Left renal pelvis (tissue), 4 donors: ENCODE results near the gene ANAPC2. TPM values are rescaled to one million over a fixed set of nuclear protein-coding genes. Genes with fewer than 3 reads are reported as not detected.
A peak's percentile ranks its signal among the peaks of the same experiment; 100 is the strongest.

Experiments used
- DNase-seq, 4 donors: peaks; one replicate each; pipeline ENCODE4 v3.0.0-alpha.2; 2013; ENCODE audit warnings: low read depth in 4 of 4, low spot score in 3 of 4
- polyA plus RNA-seq, 4 donors: library from polyadenylated mRNA; unstranded; fragments of 120-200 nt; gene quantifications; one replicate each; pipeline ENCODE4 v1.2.1, GENCODE V29; 2013; ENCODE audit not compliant: insufficient read length in 4 of 4

The ANAPC2 gene
- polyA plus RNA-seq, 4 donors, result 32.7 to 54.9 (median 41.4) TPM

DNA sequence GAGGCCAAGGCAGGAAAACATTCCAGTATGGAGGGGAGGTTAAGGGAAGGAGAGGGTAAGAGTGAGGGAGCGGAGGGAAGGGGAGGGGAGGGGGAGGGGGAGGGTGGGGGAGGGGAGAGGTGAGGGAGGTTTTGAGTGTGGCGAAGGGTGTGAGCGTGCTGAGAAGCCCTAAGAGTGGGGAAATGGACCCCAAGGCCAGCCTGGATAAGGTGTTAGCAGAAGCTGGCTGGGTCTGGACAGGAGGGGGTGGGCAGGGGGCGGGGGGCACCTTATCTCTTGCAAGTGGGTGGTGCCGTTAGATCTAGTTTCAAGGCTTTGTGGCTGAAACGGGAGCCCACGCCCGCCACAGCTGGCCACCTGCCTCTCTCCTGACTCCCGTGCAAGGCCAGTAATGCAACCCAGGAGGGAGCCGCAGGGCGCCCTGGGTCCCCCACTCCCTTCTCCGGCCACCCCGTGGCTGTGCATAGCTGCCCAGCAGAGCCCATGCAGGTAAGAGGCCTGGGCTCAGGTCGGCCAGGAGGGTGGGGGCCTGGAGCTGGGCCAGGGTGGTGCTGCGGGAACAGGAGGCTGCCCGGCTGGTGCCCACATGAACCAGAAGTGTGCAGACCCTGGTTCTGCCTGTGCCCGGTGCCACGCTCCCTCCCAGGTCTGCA lies 39.6 kb upstream of the ANAPC2 start:
- no peak for DNase-seq

- DNase-seq, result peak in 1 of 4 donors; percentile 60
These were observed 38.9 kb upstream of the ANAPC2 start, which contains the start of gene RNF224 for GRCh38 chr9:137227054-137227852. Gene RNF224, plus strand, starts transcription at chr9:137227502. Its CDS starts 834 bp downstream, at chr9:137228336.

DNA sequence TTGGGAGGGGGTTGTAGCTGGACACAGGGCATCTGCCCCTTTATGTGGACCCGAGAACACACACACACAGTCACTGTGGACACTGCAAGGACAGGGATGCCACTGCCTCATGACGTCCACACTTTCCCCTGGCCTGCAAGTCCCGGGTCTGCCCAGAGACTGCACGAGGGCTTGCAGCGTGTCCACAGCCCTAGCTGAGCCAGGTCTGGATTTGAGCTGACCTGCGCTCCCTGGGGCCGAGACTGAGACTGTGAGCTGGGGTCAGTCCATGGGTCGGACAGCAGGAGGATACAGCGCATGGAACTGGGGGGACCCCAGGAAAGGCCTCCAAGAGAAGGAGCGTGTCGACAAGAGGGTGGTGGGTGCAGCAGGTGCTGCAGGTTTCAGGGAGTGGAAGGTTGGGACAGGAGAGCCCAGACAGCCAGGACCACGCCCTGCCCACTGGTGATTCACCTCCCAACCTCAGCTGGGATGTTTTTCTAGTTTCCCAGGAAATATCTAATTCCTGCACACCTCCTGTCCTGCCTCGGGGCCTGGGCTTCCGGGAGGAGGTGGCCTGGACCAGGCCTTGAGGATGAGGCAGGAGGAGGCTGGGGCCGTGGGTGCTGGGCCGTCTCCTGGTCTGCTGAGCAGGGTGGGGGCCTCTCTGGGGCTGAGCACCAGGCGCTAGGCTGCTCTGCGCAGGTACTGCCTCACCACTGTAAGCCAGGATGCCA lies 38.1 kb upstream of the ANAPC2 start:
- DNase-seq, result no peak

DNA sequence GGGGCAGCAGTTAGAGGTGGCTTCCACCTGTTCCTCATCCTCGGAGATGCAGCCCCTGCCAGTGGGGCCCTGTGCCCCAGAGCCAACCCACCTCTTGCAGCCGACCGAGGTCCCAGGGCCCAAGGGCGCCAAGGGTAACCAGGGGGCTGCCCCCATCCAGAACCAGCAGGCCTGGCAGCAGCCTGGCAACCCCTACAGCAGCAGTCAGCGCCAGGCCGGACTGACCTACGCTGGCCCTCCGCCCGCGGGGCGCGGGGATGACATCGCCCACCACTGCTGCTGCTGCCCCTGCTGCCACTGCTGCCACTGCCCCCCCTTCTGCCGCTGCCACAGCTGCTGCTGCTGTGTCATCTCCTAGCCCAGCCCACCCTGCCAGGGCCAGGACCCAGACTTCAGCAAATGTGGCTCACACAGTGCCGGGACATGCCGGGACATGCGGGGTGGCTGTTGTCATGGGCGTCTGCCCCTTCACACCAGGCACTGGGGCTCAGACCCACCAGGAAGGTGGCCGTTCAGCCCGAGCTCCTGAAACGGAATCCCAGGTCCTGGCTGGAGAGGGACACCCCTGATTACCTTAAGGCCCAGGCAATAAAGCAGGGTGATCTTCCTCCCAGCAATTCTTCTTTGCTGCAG lies 37.5 kb upstream of the ANAPC2 start:
- no peak for DNase-seq

GRCh38 chr9:137224830-137225694 lies 36.7 kb upstream of the ANAPC2 start, which contains the start of gene CYSRT1:
Gene CYSRT1, plus strand, starts transcription at chr9:137225174. Its CDS starts 448 bp downstream, at chr9:137225622.
- DNase-seq, result no peak

- DNase-seq, result peak; percentile 90 to 95 (median 94)
These were observed 35.0 kb upstream of the ANAPC2 start for GRCh38 chr9:137223078-137223970.

- no peak for DNase-seq
These were observed 34.1 kb upstream of the ANAPC2 start, which contains the start of gene RNF208 for GRCh38 chr9:137222190-137223077. Gene RNF208, minus strand, starts transcription at chr9:137222240. Its CDS starts 1,028 bp downstream, at chr9:137221212.

DNA sequence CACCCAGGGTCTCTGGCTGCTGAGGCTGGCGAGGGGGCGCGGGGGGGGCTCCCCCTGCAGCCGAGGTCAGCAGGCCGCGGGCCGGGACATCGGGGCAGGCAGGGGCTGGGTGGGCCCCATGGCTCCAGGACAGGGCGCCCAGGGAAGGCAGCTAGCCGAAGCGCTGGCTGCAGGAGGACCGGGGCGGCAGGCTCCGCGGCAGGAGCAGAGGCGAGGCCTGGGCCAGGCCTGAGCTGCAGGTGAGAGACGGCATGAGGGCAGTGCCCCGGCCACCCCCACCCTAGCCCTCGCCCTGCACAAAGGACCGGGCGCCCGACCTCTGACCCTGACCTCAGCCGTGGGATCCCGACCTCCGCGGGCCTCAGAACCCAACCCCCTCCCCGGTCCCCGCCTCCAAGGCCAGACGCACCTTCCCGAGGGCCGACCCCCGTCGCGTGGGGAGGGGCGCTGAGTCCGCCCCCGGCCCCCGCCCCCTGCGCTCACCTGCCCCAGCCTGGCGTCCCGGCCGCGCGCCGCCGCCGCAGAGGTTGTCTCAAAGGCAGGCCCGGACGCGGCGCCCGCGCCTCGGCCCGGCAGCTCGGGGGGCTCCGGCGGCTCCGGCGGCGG lies 33.2 kb upstream of the ANAPC2 start:
- no peak for DNase-seq

GRCh38 chr9:137221095-137221505 lies 32.7 kb upstream of the ANAPC2 start:
- no peak for DNase-seq

DNA sequence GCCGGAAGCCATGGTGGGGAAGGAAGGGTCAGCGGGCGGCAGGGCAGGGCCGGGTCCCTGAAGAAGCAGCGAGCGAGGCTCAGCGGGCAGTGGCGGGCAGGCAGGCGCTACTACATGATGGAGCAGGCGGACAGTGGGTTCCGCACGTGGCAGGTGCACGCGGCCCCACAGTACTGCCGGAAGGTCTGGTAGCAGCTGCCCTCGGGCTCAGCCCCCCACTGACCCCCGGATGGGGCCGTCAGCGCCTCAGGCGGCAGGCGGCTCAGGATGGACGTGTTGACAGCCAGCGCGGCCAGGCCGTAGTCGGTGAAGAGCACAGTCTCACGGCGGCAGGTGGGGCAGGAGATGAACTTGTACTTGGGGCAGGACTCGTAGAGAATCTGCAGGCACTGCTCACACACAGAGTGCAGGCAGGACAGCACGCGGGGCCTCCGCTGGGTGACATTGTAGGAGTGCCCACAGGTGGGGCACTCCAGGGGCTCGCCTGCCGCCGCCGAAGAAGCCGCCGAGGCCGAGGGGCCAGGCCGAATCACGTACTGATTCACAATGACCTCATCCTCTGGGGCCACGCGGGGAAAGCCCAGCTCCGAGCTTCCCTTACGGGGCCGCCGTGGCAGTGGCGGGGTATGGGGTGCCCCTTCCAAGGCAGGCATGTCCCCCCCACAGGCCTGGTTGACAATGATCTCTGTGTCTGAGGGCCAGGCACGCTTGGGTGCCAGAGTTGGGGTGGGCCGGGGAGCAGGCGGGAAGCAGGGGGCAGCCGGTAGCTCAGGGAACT lies 32.1 kb upstream of the ANAPC2 start:
- DNase-seq, result no peak

GRCh38 chr9:137219757-137220316 lies 31.5 kb upstream of the ANAPC2 start:
- DNase-seq, result no peak

DNA sequence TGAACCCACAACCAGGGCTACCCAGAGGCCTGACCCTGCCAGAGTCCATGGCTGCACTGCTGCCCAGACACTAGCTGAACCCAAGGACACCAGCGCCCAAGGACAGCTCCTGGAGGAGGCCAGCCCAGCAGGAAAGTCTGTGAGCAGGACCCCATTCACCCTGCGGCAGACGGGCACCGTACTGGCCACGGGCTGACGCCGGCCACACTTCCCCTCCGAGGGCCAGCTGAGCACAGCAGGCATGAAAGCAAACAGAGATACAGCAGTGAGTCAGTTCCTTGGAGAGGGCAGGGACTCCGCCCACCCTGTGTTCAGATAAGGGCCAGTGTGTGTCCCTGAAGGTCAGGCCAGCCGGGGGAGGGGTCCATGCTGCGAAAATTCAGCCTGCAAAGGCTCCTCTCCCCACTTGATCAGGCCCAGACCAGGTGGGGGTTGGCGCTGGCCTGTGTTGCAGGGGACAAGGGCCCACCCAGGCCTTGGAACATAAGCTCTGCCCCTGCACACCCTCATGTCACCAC lies 30.5 kb upstream of the ANAPC2 start:
- no peak for DNase-seq

GRCh38 chr9:137218212-137218753 lies 29.9 kb upstream of the ANAPC2 start:
- no peak for DNase-seq

DNA sequence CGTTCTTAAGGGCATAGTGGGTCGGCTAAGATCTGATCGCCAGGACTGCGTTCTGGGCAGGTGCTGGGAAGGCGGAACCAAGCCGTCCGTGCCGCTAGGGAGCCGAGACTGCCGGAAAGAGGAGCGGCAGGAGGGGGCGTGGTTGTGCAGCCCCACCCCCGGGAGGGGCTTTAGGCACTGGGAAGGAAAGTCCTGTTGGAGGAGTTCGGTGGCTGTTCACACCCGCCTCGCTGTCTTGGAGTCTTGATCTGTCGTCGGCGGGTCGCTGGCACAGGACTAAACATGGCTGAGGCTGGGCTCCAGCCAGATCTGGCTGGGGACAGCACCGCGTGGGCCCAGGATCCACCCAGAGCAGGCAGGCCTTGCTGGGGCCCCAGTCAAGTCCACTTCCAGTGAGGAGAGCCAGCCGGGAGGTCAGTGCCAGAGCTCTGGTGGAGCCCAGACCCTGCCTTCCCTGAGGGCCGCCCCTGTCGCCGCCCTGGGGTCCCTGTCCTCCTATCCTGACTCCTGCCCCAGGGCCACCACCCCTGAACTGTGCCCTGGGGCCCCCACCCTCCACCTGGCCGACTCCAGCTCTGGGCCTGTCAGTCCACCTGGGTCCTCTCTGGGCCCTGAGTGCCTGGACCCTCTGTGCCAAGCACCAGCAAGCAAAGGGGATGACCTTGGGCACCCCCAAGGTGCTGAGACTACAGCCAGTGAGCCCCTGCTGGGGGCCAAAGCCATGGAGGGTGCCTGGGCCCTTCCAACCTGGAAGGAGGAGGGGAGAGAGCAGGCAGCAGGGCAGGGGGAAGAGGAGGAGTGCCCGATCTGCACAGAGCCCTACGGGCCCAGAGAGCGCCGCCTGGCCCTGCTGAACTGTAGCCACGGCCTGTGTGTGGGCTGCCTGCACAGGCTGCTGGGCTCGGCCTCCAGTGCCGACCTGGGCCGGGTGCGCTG lies 29.2 kb upstream of the ANAPC2 start:
- no peak for DNase-seq
